Suprapubic skin (tissue), 4 donors: ENCODE results near the gene CAMK2D. TPM values are rescaled to one million over a fixed set of nuclear protein-coding genes. Genes with fewer than 3 reads are reported as not detected.

ENCODE experiments used
- DNase-seq, 2 donors: peaks; one replicate each; pipeline ENCODE4 v3.0.0-alpha.2; 2019; ENCODE audit warnings: low spot score in 2 of 2
- H3K27ac ChIP-seq: fragments of 200-600 bp; sonication (generic); one replicate; pipeline ENCODE4 v1.5.1; 2019
- H3K27me3 ChIP-seq: fragments of 200-600 bp; sonication (generic); one replicate; pipeline ENCODE4 v1.5.1; 2019
- H3K36me3 ChIP-seq: fragments of 200-600 bp; sonication (generic); one replicate; pipeline ENCODE4 v1.5.1; 2019
- H3K4me1 ChIP-seq: fragments of 200-600 bp; sonication (generic); one replicate; pipeline ENCODE4 v1.5.1; 2019
- H3K4me3 ChIP-seq: fragments of 200-600 bp; sonication (generic); one replicate; pipeline ENCODE4 v1.5.1; 2019; ENCODE audit warnings: mild to moderate bottlenecking
- H3K9me3 ChIP-seq: fragments of 200-600 bp; sonication (generic); one replicate; pipeline ENCODE4 v1.5.1; 2019
- CTCF ChIP-seq, 2 donors: fragments of 200-600 bp in 1 of 2; fragments of 450-650 bp in 1 of 2; sonication (generic) in 1 of 2; IDR thresholded peaks; one replicate each; pipeline ENCODE4 v1.5.1; 2016 to 2019; ENCODE audit warnings: antibody characterized with exemption in 2 of 2, mild to moderate bottlenecking in 1 of 2, moderate library complexity in 1 of 2
- EP300 ChIP-seq: sonication (generic); formaldehyde crosslinking; IDR thresholded peaks from one replicate; pipeline ENCODE4 v1.6.1; 2017; ENCODE audit warnings: antibody characterized with exemption
- POLR2A ChIP-seq, 2 donors: fragments of 450-650 bp; IDR thresholded peaks; one replicate each; pipeline ENCODE4 v1.6.1; 2017; ENCODE audit warnings: antibody characterized with exemption in 2 of 2, mild to moderate bottlenecking in 2 of 2, moderate library complexity in 2 of 2
- POLR2AphosphoS5 ChIP-seq, 3 donors: sonication (generic); formaldehyde crosslinking; IDR thresholded peaks; one replicate each; pipeline ENCODE4 v1.6.1; 2017; ENCODE audit warnings: antibody characterized with exemption in 3 of 3
- WGBS: methylation state at CpG from one replicate; pipeline ENCODE4 v1.1.5; 2018; 5-methylcytosine and 5-hydroxymethylcytosine counted together
- total RNA-seq, 4 donors: library from RNA; depleted of rRNA; stranded (reverse); fragments of >200 nt; gene quantifications; one replicate each; pipeline ENCODE4 v1.1.0, GENCODE V29; 2016

Gene CAMK2D
- total RNA-seq, 4 donors from 2014 or later: 21.5 to 38.2 (median 30.5) TPM

DNA sequence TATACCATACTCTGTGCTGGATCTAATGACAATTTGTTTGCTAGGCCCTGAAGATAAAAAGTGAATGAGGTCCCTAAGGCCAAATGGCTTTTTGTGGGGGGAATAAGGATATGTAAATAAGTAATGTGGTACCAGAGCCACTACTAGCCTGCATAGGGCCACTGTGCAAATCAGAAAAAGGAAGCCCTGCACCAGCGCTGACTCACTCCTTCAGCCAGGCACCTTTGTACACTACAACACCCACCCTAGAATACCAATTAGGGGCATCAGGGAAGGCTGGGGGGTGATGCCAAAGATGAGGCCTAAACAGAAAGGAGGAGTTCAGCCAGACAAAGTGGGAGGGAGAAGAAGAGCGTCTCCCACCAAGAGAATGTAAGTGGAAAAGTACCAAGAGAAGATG lies 122.2 kb downstream of the CAMK2D start:
- TF ChIP-seq EP300 (no peak), POLR2A (IDR thresholded peaks at IDR 0.05) (no peak), CTCF (IDR thresholded peaks at IDR 0.05) (no peak), POLR2AphosphoS5 (IDR thresholded peaks at IDR 0.05) (no peak)
- Histone ChIP-seq H3K4me1 (peaks cover 4% of the 10 kb centered on the region), H3K27me3 (no peaks in the 10 kb centered on the region), H3K36me3 (no peaks in the 10 kb centered on the region), H3K4me3 (no peak overlapping the region), H3K9me3 (no peaks in the 10 kb centered on the region), H3K27ac (no peak overlapping the region)
- DNase-seq: no peak
- 89% methylated on average over 2 of the region's 2 CpGs for WGBS

DNA sequence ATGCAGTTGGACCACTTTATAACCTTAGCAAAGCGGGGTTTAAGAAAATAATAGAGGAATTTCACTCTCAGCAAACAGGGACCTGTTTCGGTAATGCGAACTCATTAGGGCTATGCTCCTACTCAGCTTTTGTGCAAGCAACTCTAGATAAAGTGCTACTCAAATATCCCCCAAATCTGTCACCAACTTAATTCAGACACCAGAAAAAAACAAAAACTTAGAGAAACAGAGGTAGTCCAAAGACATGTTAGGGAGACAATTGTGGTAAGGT lies 123.0 kb downstream of the CAMK2D start:
- H3K27ac ChIP-seq: no peak overlapping the region
- no peaks in the 10 kb centered on the region for H3K9me3 ChIP-seq
- H3K27me3 ChIP-seq: no peaks in the 10 kb centered on the region
- no peaks in the 10 kb centered on the region for H3K36me3 ChIP-seq
- H3K4me3 ChIP-seq: no peak overlapping the region
- 84% methylated on average over 3 of the region's 3 CpGs for WGBS
- TF ChIP-seq POLR2A (IDR thresholded peaks at IDR 0.05): no peak
- no peak for TF ChIP-seq CTCF (IDR thresholded peaks at IDR 0.05)
- DNase-seq: no peak
- peaks cover 4% of the 10 kb centered on the region for H3K4me1 ChIP-seq

DNA sequence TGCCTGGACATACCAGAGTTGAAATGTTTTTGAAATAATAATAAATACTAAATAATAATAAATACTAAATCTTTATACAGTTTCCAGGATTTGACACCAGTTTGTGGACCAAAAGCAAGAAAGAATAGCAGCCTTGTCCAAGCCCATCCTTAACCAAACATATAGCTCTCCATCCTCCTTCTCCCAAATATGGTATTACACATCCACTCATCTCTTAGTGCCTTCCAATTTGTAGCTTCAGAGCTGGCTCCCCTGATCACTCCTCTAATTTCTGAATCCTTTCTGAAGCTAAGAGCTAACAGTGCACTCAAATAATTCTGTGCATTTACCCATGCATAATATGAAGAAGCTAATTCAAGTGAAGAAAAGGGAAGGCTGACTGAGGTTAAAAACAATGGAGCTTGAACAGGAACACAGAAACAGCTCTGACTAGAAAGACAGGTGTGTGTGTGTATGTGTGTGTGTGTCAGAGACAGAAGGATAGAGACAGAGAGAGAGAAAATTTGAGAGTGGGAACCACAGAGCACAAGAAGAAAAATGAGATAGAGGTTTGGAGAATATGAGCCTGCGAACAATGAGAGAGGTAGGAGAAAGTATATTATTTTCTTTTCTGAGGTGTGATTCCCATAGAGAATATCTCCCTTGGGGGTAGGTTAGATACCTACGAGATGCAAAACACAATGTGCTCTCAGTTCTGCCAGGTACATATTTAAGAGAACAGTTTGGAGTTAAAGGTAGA lies 123.5 kb downstream of the CAMK2D start:
- 91% methylated on average over 2 of the region's 2 CpGs for WGBS
- DNase-seq: no peak
- no peaks in the 10 kb centered on the region for H3K9me3 ChIP-seq
- no peaks in the 10 kb centered on the region for H3K27me3 ChIP-seq
- no peak overlapping the region for H3K4me3 ChIP-seq
- TF ChIP-seq POLR2A (IDR thresholded peaks at IDR 0.05): no peak
- TF ChIP-seq EP300: no peak
- no peak for TF ChIP-seq POLR2AphosphoS5 (IDR thresholded peaks at IDR 0.05)
- no peak for TF ChIP-seq CTCF (IDR thresholded peaks at IDR 0.05)
- no peaks in the 10 kb centered on the region for H3K36me3 ChIP-seq
- H3K4me1 ChIP-seq: peaks cover 4% of the 10 kb centered on the region
- no peak overlapping the region for H3K27ac ChIP-seq

DNA sequence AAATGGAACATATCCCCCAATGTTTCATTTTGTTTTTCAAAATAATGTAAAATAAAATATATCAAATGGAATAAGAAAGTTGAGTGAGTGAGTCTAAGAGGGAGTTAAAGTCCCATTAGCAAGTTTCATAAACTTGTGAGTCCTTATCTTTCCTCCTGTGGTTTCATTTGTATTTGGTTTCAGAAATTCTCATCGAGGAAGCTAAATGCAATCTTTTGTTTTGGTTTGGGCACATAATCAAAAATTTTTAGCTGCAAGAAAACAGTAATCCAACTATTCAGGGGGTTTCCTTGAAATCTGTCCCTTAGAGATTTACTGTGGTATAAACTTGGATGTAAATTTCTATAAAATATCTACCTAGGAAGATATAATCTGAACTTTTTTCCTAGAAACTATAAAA lies 124.2 kb downstream of the CAMK2D start:
- H3K27ac ChIP-seq: no peak overlapping the region
- DNase-seq: no peak

GRCh38 chr4:113636877-113637276 lies 124.7 kb downstream of the CAMK2D start:
- Histone ChIP-seq H3K27ac (no peak overlapping the region), H3K4me1 (peaks cover 4% of the 10 kb centered on the region)

More for the DNA sequence above, 124.2 kb downstream of the CAMK2D start:
- Histone ChIP-seq H3K4me1 (peaks cover 4% of the 10 kb centered on the region), H3K9me3 (no peaks in the 10 kb centered on the region), H3K36me3 (no peaks in the 10 kb centered on the region), H3K27me3 (no peaks in the 10 kb centered on the region), H3K4me3 (no peak overlapping the region)
- TF ChIP-seq EP300 (no peak), POLR2A (IDR thresholded peaks at IDR 0.05) (no peak), CTCF (IDR thresholded peaks at IDR 0.05) (no peak), POLR2AphosphoS5 (IDR thresholded peaks at IDR 0.05) (no peak)
- WGBS: 4% methylated on average over 1 of the region's 1 CpG

More at GRCh38 chr4:113636877-113637276, 124.7 kb downstream of the CAMK2D start:
- Histone ChIP-seq H3K4me3 (no peak overlapping the region), H3K9me3 (no peaks in the 10 kb centered on the region), H3K27me3 (no peaks in the 10 kb centered on the region), H3K36me3 (no peaks in the 10 kb centered on the region)
- DNase-seq: no peak
- no peak for TF ChIP-seq POLR2AphosphoS5 (IDR thresholded peaks at IDR 0.05)
- TF ChIP-seq CTCF (IDR thresholded peaks at IDR 0.05): no peak
- TF ChIP-seq EP300: no peak
- TF ChIP-seq POLR2A (IDR thresholded peaks at IDR 0.05): no peak
